ENCODE measurements around the gene HPCAL1. TPM values are rescaled to one million over a fixed set of nuclear protein-coding genes. Genes with fewer than 3 reads are reported as not detected.
A peak's percentile ranks its signal among the peaks of the same experiment; 100 is the strongest.

HPCAL1 gene
- total RNA-seq, 6 experiments from 2014 or later, result 36.3 to 60.3 (median 57.2) TPM

DNA sequence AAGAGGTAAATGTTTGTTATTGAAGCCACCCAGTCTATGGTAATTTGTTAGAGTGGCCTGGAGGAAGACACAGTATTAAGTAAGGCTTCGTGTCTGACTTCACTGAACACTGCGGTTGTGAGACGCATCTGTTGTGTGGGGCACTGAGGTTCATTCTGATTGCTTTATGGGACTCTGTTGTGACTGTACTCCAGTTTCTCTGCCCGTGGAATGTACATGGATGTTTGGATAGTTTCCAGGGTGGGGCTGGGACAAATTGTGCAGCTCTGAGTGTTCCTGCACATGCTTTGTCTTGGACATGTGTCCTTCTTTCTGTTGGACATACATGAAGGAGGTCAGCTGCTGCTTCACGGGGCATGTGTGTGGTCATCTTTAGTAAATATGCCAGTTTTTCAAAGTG lies 86.9 kb downstream of the HPCAL1 start:
- no peaks in the 10 kb centered on the region; the same call in 1 of the 2 replicates for H3K27me3 Mint-ChIP-seq (ENCODE audit: insufficient read depth)
- no peaks in the 10 kb centered on the region for H3K36me3 Mint-ChIP-seq (ENCODE audit: low read depth)
- peak overlapping the region; percentile 73 for H3K27ac Mint-ChIP-seq
- H3K4me3 Mint-ChIP-seq, result peak overlapping the region; percentile 29; the same call in 1 of the 2 replicates
- H3K9me3 Mint-ChIP-seq, result no peaks in the 10 kb centered on the region
- TF ChIP-seq, protein P1, sequence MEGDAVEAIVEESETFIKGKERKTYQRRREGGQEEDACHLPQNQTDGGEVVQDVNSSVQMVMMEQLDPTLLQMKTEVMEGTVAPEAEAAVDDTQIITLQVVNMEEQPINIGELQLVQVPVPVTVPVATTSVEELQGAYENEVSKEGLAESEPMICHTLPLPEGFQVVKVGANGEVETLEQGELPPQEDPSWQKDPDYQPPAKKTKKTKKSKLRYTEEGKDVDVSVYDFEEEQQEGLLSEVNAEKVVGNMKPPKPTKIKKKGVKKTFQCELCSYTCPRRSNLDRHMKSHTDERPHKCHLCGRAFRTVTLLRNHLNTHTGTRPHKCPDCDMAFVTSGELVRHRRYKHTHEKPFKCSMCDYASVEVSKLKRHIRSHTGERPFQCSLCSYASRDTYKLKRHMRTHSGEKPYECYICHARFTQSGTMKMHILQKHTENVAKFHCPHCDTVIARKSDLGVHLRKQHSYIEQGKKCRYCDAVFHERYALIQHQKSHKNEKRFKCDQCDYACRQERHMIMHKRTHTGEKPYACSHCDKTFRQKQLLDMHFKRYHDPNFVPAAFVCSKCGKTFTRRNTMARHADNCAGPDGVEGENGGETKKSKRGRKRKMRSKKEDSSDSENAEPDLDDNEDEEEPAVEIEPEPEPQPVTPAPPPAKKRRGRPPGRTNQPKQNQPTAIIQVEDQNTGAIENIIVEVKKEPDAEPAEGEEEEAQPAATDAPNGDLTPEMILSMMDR (IDR thresholded peaks at IDR 0.05), result no peak
- peak; percentile 82 for DNase-seq
- H3K4me1 Mint-ChIP-seq (ENCODE audit: low read depth), result peaks cover 52% of the 10 kb centered on the region

DNA sequence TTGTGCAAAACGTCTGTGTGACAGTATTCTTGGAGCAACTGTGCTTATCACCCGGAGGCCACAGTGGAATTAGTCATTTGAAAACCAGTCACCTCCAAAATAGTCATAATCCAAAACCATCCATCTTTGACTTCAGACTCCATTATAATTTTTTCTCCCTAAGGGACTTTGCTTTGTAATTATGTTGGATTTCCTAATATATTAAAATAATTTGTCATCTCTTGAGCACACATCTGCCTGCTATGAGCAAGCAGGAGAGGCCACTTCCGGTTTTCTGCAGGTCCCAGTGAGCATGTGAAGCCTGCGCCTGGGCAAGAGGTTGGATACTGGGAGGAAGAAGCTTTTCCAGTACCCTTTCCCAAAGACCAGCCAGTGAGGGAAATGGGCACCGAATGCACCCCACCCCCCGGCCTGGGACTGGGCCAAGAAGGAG lies 87.7 kb downstream of the HPCAL1 start:
- Mint-ChIP-seq H3K4me3 (peak overlapping the region; percentile 45; the same call in 1 of the 2 replicates), H3K9me3 (no peaks in the 10 kb centered on the region), H3K27me3 (ENCODE audit: insufficient read depth) (peaks cover 1% of the 10 kb centered on the region; the same call in 1 of the 2 replicates), H3K36me3 (ENCODE audit: low read depth) (no peaks in the 10 kb centered on the region), H3K27ac (peak overlapping the region; percentile 73), H3K4me1 (ENCODE audit: low read depth) (peaks cover 48% of the 10 kb centered on the region)
- peak; percentile 57 for DNase-seq
- TF ChIP-seq, protein P1 (IDR thresholded peaks at IDR 0.05), result no peak

DNA sequence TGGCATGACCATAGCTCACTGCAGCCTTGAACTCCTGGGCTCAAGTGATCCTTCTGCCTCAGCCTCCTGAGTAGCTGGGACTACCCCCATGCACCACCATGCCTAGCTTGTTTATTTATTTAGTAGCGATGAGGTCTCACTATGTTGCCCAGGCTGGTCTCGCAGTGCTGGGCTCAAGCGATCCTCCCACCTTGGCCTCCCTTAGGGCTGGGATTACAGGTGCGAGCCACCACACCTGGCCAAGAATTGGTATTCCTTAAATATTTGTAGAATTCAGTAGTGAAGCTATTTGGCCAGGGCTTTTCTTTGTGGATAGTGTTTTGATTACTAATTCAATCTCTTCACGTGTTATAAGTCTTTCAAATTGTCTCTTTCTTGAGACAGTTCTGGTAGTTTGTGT lies 89.4 kb downstream of the HPCAL1 start:
- Mint-ChIP-seq H3K4me1 (ENCODE audit: low read depth) (peaks cover 36% of the 10 kb centered on the region), H3K9me3 (no peaks in the 10 kb centered on the region), H3K4me3 (no peak overlapping the region), H3K36me3 (ENCODE audit: low read depth) (no peaks in the 10 kb centered on the region), H3K27ac (no peak overlapping the region), H3K27me3 (ENCODE audit: insufficient read depth) (peaks cover 2% of the 10 kb centered on the region; the same call in 1 of the 2 replicates)
- DNase-seq, result no peak
- TF ChIP-seq, protein P1 (IDR thresholded peaks at IDR 0.05), result no peak

DNA sequence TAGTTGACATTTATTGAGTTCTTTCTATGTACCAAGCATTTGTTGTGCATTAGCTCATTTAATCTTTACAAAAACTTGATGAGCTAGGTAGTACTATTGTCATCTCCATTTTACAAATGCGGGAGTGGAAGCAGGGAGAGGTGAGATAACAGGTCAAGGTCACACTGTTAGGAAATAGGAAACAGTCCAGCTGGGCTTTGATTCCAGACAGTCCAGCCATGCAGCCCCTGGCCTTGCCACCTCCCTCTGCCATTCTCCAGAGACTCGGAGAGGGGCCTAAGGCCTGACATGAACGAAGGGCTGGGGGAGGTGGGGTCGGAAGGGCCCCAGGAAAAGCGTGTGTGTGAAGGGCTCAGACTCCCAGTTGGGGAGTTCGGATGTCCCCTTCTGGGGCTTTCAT lies 89.8 kb downstream of the HPCAL1 start:
- Mint-ChIP-seq H3K4me1 (ENCODE audit: low read depth) (peaks cover 36% of the 10 kb centered on the region), H3K9me3 (no peaks in the 10 kb centered on the region), H3K4me3 (no peak overlapping the region), H3K27ac (no peak overlapping the region), H3K36me3 (ENCODE audit: low read depth) (no peaks in the 10 kb centered on the region), H3K27me3 (ENCODE audit: insufficient read depth) (peaks cover 2% of the 10 kb centered on the region; the same call in 1 of the 2 replicates)
- no peak for DNase-seq
- TF ChIP-seq, protein P1 (IDR thresholded peaks at IDR 0.05), result no peak

DNA sequence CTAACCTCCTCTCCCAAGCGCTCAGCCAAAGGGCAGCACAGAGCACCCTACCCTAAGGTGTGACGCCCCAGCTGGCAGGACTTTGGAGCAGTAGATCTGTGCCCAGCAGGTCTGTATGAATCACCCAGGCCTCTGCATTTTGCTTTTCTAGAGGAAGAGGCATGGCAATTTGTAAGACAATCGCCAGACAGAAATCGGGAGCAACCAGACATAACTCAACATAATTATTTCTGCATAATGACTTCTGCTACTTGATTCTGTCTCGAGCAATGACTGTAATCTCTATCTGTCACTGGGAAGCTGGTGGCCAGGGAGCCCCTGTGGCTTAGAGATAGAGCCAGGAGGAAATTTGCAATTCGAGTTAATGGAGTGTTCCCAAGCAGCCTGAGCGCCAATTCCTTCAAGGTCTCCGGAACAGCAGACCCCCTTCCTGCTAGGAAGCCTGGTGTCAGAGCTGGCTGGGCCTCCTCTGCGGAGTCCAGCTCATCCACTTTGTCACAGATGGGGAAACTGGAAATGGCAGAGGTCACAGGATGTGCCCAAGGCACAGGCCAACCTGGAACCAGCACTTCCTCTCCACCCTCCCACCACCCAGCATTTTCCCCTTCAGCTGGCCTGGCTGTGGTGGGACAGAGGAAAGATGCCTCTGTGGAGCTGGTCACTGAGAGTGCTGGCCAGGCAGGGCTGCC lies 90.4 kb downstream of the HPCAL1 start:
- Mint-ChIP-seq H3K4me3 (no peak overlapping the region), H3K27me3 (ENCODE audit: insufficient read depth) (peaks cover 2% of the 10 kb centered on the region; the same call in 1 of the 2 replicates), H3K36me3 (ENCODE audit: low read depth) (no peaks in the 10 kb centered on the region), H3K9me3 (no peaks in the 10 kb centered on the region), H3K27ac (no peak overlapping the region), H3K4me1 (ENCODE audit: low read depth) (peaks cover 36% of the 10 kb centered on the region)
- TF ChIP-seq, protein P1 (IDR thresholded peaks at IDR 0.05), result no peak
- DNase-seq, result no peak
